ENCODE measurements around the gene ACTR3. TPM values are rescaled to one million over a fixed set of nuclear protein-coding genes. Genes with fewer than 3 reads are reported as not detected.

The ACTR3 gene
- total and polyA plus RNA-seq, 2 of the 8 experiments (the other 6 are each of a cell fraction or from before 2014, with no cell fraction given): 51.7 to 184 TPM

- no peaks in the 10 kb centered on the region for H3K9me3 ChIP-seq (ENCODE audit: insufficient read depth in 2 of 2, low read depth in 1 of 2, low read length in 1 of 2)
- H3K36me3 ChIP-seq (ENCODE audit: control insufficient read depth in 2 of 4, insufficient read depth in 4 of 4, low read length in 3 of 4): peaks cover 0 to 43% (median 14%) of the 10 kb centered on the region in 4 experiments; a peak in 5 of 8 replicates
- H3K9ac ChIP-seq (replicated peaks in 1 of 4; ENCODE audit: extremely low read depth in 1 of 4, low read depth in 3 of 4, low read length in 3 of 4): no peak overlapping the region
- no peak overlapping the region for H3K27ac ChIP-seq (ENCODE audit: low read depth, low read length)
- no peaks in the 10 kb centered on the region for H3K27me3 ChIP-seq (replicated peaks in 1 of 4; ENCODE audit: control insufficient read depth in 3 of 4, extremely low read depth in 1 of 4, insufficient read depth in 3 of 4, low read length in 3 of 4)
- no peak overlapping the region for H3K18ac ChIP-seq (ENCODE audit: extremely low read depth, low read length)
- H4K5ac ChIP-seq (ENCODE audit: insufficient read length, low read depth, low read length): no peak overlapping the region
- H4K8ac ChIP-seq (ENCODE audit: extremely low read depth, insufficient read depth, low read length): no peak overlapping the region
- no peaks in the 10 kb centered on the region for H3K79me1 ChIP-seq (ENCODE audit: low read depth, low read length)
- no peak for TF ChIP-seq NRF1 (IDR thresholded peaks at IDR 0.05; ENCODE audit: low read depth, low read length)
- TF ChIP-seq ATF3 (IDR thresholded peaks at IDR 0.05; ENCODE audit: insufficient read depth, low read depth, low read length): no peak
- TF ChIP-seq SP1 (IDR thresholded peaks at IDR 0.05; ENCODE audit: low read depth, low read length): no peak
- no peak for TF ChIP-seq ATF2 (IDR thresholded peaks at IDR 0.05; ENCODE audit: low read length)
- no peak for TF ChIP-seq EZH2 (IDR thresholded peaks at IDR 0.05; ENCODE audit: low read depth, low read length, severe bottlenecking)
- no peak for TF ChIP-seq PHF8 (conservative IDR thresholded peaks at IDR 0.05; ENCODE audit: low read depth, low read length)
- no peak for TF ChIP-seq KDM5A (IDR thresholded peaks at IDR 0.05; ENCODE audit: low read length)
- TF ChIP-seq KDM1A (IDR thresholded peaks at IDR 0.05; ENCODE audit: borderline replicate concordance, low read length): no peak
- TF ChIP-seq SUZ12 (IDR thresholded peaks at IDR 0.05; ENCODE audit: low read length): no peak
- no peak for TF ChIP-seq POLR2AphosphoS5 (IDR thresholded peaks at IDR 0.05; ENCODE audit: low read depth, low read length)
- TF ChIP-seq TEAD4 (IDR thresholded peaks at IDR 0.05; ENCODE audit: low read depth, low read length): no peak
- peaks cover 0 to 1% of the 10 kb centered on the region in 2 experiments for H4K20me1 ChIP-seq (replicated peaks in 1 of 2; ENCODE audit: control insufficient read depth in 1 of 2, insufficient read depth in 2 of 2, low read length in 2 of 2)
- H3K4me3 ChIP-seq (ENCODE audit: extremely low read depth in 1 of 4, insufficient read depth in 2 of 4, low read depth in 3 of 4, low read length in 4 of 4): no peak overlapping the region
- H2BK5ac ChIP-seq (ENCODE audit: low read depth, low read length): no peak overlapping the region
- no peak overlapping the region for H2BK120ac ChIP-seq (replicated peaks; ENCODE audit: low read depth, low read length)
- no peak overlapping the region for H4K91ac ChIP-seq (replicated peaks; ENCODE audit: insufficient read length, low read length)
- H3K4ac ChIP-seq (replicated peaks; ENCODE audit: insufficient read length, low read depth, low read length): no peak overlapping the region
- H2BK15ac ChIP-seq (ENCODE audit: low read length): no peak overlapping the region
- CTCF ChIA-PET (ENCODE audit: partially characterized antibody): no interaction called here
- H3K4me2 ChIP-seq (ENCODE audit: insufficient read depth in 1 of 2, low read depth in 2 of 2, low read length in 2 of 2): no peak overlapping the region
- H2AK5ac ChIP-seq (ENCODE audit: low read depth, low read length): no peak overlapping the region
- H2BK20ac ChIP-seq (ENCODE audit: low read length): no peak overlapping the region
- no peak overlapping the region for H2BK12ac ChIP-seq (ENCODE audit: low read depth, low read length)
- POLR2A ChIA-PET (ENCODE audit: partially characterized antibody): no interaction called here
- no peaks in the 10 kb centered on the region for H3K23me2 ChIP-seq (ENCODE audit: low read depth, low read length)
- no peaks in the 10 kb centered on the region for H3K4me1 ChIP-seq (replicated peaks in 1 of 4; ENCODE audit: control insufficient read depth in 3 of 4, insufficient read depth in 4 of 4, low read length in 3 of 4)
- H3K14ac ChIP-seq (ENCODE audit: insufficient read length): no peak overlapping the region
- DNase-seq (ENCODE audit: low read depth in 1 of 2, low spot score in 2 of 2) (no peak), FAIRE-seq (no peak)
- no peak overlapping the region for H3K23ac ChIP-seq (ENCODE audit: insufficient read length)
- no peak overlapping the region for H3K56ac ChIP-seq (replicated peaks; ENCODE audit: insufficient read length, low read depth, low read length)
- H2AFZ ChIP-seq (ENCODE audit: low read length): no peak overlapping the region
- H3K79me2 ChIP-seq (ENCODE audit: control insufficient read depth in 1 of 2, insufficient read depth in 2 of 2, low read length in 2 of 2): no peaks in the 10 kb centered on the region
Observed at GRCh38 chr2:113937501-113937900, 47.6 kb downstream of the ACTR3 start.
